GM19372 (cell line): ENCODE results near the gene SFXN2.
"Not testable (repeated sequence)": the region's sequence is repeated elsewhere in the genome, so short reads cannot be mapped to it uniquely, and the experiment has no call there.

ENCODE experiments used
- ATAC-seq: cut with Tn5 transposase; IDR thresholded peaks from one replicate; pipeline ENCODE4 v1.9.1; 2021; ENCODE audit warnings: mild to moderate bottlenecking, low read depth, moderate library complexity; ENCODE audit not compliant: unreplicated experiment

The SFXN2 gene

GRCh38 chr10:102678842-102679289, 35.6 kb upstream of the SFXN2 start:
- ATAC-seq: no peak

GRCh38 chr10:102679596-102679995, 34.8 kb upstream of the SFXN2 start:
- ATAC-seq: no peak

GRCh38 chr10:102681696-102682095, 32.7 kb upstream of the SFXN2 start:
- no peak for ATAC-seq

- no peak for ATAC-seq
These were observed 32.0 kb upstream of the SFXN2 start for GRCh38 chr10:102682416-102682815.

GRCh38 chr10:102682981-102683380, 31.5 kb upstream of the SFXN2 start:
- ATAC-seq: no peak

- ATAC-seq: no peak
These were observed 30.7 kb upstream of the SFXN2 start for GRCh38 chr10:102683736-102684135.

- no peak for ATAC-seq
These were observed 23.0 kb upstream of the SFXN2 start for GRCh38 chr10:102691285-102692066.

GRCh38 chr10:102695401-102695800, 19.0 kb upstream of the SFXN2 start:
- not testable (repeated sequence) for ATAC-seq

- ATAC-seq: no peak
These were observed 17.7 kb upstream of the SFXN2 start for GRCh38 chr10:102696736-102697135.

GRCh38 chr10:102698894-102699293, 15.5 kb upstream of the SFXN2 start:
- no peak for ATAC-seq

- no peak for ATAC-seq
These were observed 13.2 kb upstream of the SFXN2 start for GRCh38 chr10:102701272-102701671.

GRCh38 chr10:102701796-102702195, 12.6 kb upstream of the SFXN2 start:
- no peak for ATAC-seq

- no peak for ATAC-seq
These were observed 11.7 kb upstream of the SFXN2 start for GRCh38 chr10:102702742-102703141.

GRCh38 chr10:102704915-102705314, 9.5 kb upstream of the SFXN2 start:
- ATAC-seq: no peak

GRCh38 chr10:102705531-102705930, 8.9 kb upstream of the SFXN2 start:
- no peak for ATAC-seq

GRCh38 chr10:102710609-102711008, 3.8 kb upstream of the SFXN2 start:
- ATAC-seq: no peak

GRCh38 chr10:102712089-102712488, 2.3 kb upstream of the SFXN2 start:
- no peak for ATAC-seq

GRCh38 chr10:102712843-102713538, 1.4 kb upstream of the SFXN2 start:
- ATAC-seq: no peak

GRCh38 chr10:102713539-102713813, 960 bp upstream of the SFXN2 start:
- ATAC-seq: peak; percentile 41

- ATAC-seq: peak; percentile 81
These were observed 419 bp upstream of the SFXN2 start, which contains the start of gene ARL3 for GRCh38 chr10:102713814-102714620. Gene ARL3, minus strand, starts transcription at chr10:102714397. Its CDS starts 122 bp downstream, at chr10:102714275.

- no peak for ATAC-seq
These were observed 1.4 kb downstream of the SFXN2 start for GRCh38 chr10:102715880-102716279.
